GM06990 (cell line): ENCODE results near the gene PER2.
"Not testable (repeated sequence)": the region's sequence is repeated elsewhere in the genome, so short reads cannot be mapped to it uniquely, and the experiment has no call there.

Experiments
- DNase-seq: peaks from one replicate; pipeline ENCODE4 v3.0.0-alpha.2; 2011; ENCODE audit not compliant: insufficient read length; ENCODE audit errors: extremely low read depth
- H3K27me3 ChIP-seq: replicated peaks from 2 replicates; pipeline ENCODE4 v1.6.0; 2011; ENCODE audit warnings: low read length; ENCODE audit not compliant: control insufficient read depth, insufficient read depth
- H3K36me3 ChIP-seq: 2 replicates; pipeline ENCODE4 v1.5.1; 2011; ENCODE audit warnings: low read length; ENCODE audit not compliant: control insufficient read depth, insufficient read depth
- H3K4me3 ChIP-seq: replicated peaks from 2 replicates; pipeline ENCODE4 v1.5.1; 2011; ENCODE audit warnings: low read depth, mild to moderate bottlenecking, control low read depth, low read length
- TF ChIP-seq, protein P1 (sequence below): IDR thresholded peaks from 2 replicates; pipeline ENCODE4 v1.5.1; 2011; ENCODE audit warnings: low read length, control low read depth, mild to moderate bottlenecking, inconsistent platforms; ENCODE audit not compliant: insufficient read depth, poor library complexity, severe bottlenecking

The PER2 gene

DNA sequence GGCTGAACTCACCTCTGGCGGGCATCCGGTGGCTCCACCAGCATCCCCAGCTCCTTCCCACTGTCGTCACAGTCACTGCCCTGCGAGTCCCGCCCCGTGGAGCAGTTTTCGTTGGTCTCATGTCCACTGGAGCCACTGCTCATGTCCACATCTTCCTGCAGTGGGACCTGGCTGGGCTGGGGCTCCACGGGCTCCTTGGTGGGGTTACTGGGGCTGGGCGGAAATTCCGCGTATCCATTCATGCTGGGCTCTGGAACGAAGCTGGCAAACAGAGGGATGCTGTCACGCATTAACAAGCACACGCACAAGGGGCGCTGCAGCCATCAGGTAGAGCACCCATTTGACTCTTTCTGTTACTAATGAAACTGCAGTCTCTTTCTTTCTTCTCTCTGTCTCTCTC, 10.7 kb downstream of the PER2 start:
- Histone ChIP-seq H3K4me3 (no peak overlapping the region), H3K27me3 (no peaks in the 10 kb centered on the region), H3K36me3 (peaks cover 22% of the 10 kb centered on the region)
- TF ChIP-seq, protein P1, sequence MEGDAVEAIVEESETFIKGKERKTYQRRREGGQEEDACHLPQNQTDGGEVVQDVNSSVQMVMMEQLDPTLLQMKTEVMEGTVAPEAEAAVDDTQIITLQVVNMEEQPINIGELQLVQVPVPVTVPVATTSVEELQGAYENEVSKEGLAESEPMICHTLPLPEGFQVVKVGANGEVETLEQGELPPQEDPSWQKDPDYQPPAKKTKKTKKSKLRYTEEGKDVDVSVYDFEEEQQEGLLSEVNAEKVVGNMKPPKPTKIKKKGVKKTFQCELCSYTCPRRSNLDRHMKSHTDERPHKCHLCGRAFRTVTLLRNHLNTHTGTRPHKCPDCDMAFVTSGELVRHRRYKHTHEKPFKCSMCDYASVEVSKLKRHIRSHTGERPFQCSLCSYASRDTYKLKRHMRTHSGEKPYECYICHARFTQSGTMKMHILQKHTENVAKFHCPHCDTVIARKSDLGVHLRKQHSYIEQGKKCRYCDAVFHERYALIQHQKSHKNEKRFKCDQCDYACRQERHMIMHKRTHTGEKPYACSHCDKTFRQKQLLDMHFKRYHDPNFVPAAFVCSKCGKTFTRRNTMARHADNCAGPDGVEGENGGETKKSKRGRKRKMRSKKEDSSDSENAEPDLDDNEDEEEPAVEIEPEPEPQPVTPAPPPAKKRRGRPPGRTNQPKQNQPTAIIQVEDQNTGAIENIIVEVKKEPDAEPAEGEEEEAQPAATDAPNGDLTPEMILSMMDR = no peak
- DNase-seq = no peak

GRCh38 chr2:238274152-238274865, 14.1 kb downstream of the PER2 start:
- Histone ChIP-seq H3K36me3 (peaks cover 37% of the 10 kb centered on the region), H3K4me3 (no peak overlapping the region), H3K27me3 (no peaks in the 10 kb centered on the region)
- TF ChIP-seq, protein P1 = no peak
- no peak for DNase-seq

DNA sequence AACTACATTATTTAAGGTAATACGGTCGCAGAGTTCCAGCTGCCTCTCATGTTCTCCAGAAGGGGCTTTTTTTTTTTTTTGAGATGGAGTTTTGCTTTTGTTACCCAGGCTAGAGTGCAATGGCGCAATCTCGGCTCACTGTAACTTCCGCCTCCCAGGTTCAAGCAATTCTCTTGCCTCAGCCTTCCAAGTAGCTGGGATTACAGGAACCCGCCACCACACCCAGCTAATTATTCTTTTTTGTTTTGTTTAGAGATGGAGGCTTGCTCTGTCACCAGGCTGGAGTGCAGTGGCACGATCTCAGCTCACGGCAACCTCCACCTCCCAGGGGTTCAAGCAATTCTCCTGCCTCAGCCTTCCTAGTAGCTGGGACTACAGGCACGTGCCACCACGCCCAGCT, 15.0 kb downstream of the PER2 start:
- DNase-seq, H3K27me3 ChIP-seq, H3K4me3 ChIP-seq: not testable (repeated sequence)
- H3K36me3 ChIP-seq = peaks cover 37% of the 10 kb centered on the region

GRCh38 chr2:238272156-238272555, 16.3 kb downstream of the PER2 start:
- peaks cover 41% of the 10 kb centered on the region for H3K36me3 ChIP-seq
- TF ChIP-seq, protein P1 = no peak

DNA sequence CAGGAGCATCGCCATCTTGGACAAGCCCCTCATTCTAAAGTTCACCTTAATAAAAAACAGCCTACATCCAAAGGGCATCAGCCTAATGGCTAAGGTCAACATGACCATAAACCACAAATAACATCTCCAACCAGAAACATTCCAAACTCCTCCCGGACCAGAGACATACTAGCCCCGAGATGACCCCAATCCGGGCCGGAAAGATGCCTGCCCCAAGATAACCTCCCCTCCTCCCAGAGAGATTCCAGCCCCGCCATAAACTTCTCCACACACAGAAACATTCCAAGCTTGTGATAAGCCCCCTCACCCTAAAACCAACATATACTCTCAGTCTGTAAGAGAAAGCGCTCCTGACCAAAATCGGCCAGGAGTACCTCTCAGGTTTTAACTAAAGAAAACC, 16.7 kb downstream of the PER2 start:
- not testable (repeated sequence) for H3K27me3 ChIP-seq, DNase-seq, H3K4me3 ChIP-seq
- H3K36me3 ChIP-seq = peaks cover 41% of the 10 kb centered on the region

More at GRCh38 chr2:238272156-238272555, 16.3 kb downstream of the PER2 start:
- Histone ChIP-seq H3K27me3 (no peaks in the 10 kb centered on the region), H3K4me3 (no peak overlapping the region)
- no peak for DNase-seq

DNA sequence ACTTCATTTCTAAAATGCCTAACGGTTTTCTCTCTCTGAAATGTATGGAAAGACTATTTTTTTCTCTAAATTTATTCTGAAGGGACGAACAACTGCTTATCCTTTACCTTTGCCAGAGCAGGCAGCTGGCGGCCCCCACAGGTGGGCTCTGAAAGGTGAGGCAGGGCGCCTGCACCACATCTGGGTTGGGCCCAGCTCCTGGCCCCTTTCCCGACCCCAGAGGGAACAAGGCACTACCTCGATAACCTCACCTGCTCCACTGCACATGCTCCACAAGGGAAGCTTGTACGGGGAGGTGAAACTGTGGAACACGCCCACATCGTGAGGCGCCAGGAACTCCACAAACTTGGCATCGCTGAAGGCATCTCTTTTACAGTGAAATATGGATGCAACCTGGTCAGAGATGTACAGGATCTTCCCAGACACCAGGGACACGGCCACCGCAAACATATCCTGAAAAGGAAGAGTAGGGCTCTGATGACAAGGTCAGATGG, 17.3 kb downstream of the PER2 start:
- no peak overlapping the region for H3K4me3 ChIP-seq
- H3K36me3 ChIP-seq = peaks cover 36% of the 10 kb centered on the region
- H3K27me3 ChIP-seq = no peaks in the 10 kb centered on the region
- no peak for DNase-seq
- TF ChIP-seq, protein P1 = no peak

GRCh38 chr2:238270606-238271005, 17.8 kb downstream of the PER2 start:
- H3K36me3 ChIP-seq = peaks cover 34% of the 10 kb centered on the region
- TF ChIP-seq, protein P1 = no peak
- no peak for DNase-seq
- H3K4me3 ChIP-seq = no peak overlapping the region
- H3K27me3 ChIP-seq = no peaks in the 10 kb centered on the region
